AG04450 (cell line): ENCODE data around the gene CHERP. TPM values are rescaled to one million over a fixed set of nuclear protein-coding genes. Genes with fewer than 3 reads are reported as not detected.
"Not testable (repeated sequence)": the region's sequence is repeated elsewhere in the genome, so short reads cannot be mapped to it uniquely, and the experiment has no call there.

Experiments used
- CTCF ChIA-PET: fragments of 300-600, 350-600 bp; formaldehyde crosslinking; extraction: SDS; loops from one replicate; lab custom pipeline; 2022; ENCODE audit warnings: antibody characterized with exemption, inconsistent platforms; lab: Charles Lee
- POLR2A ChIA-PET: fragments of 350-600 bp; formaldehyde crosslinking; extraction: SDS; loops from one replicate; lab custom pipeline; 2021; ENCODE audit warnings: antibody characterized with exemption, inconsistent platforms; lab: Yijun Ruan, JAX
- DNase-seq: peaks from one replicate; pipeline ENCODE4 v3.0.0-alpha.2; 2011; ENCODE audit warnings: low read depth, low spot score
- H3K27ac ChIP-seq: one replicate; pipeline ENCODE4 v1.5.1; 2012; ENCODE audit warnings: low read depth, low read length, control low read depth
- H3K27me3 ChIP-seq: one replicate; pipeline ENCODE4 v1.6.0; 2012; ENCODE audit warnings: low read length; ENCODE audit not compliant: control insufficient read depth, insufficient read depth
- H3K4me3 ChIP-seq: 2 replicates; pipeline ENCODE4 v1.5.1; 2011; ENCODE audit warnings: mild to moderate bottlenecking, low read depth, low read length, control low read depth
- H3K9me3 ChIP-seq: 2 replicates; pipeline ENCODE4 v1.5.1; 2012; ENCODE audit warnings: low read length; ENCODE audit not compliant: control insufficient read depth, insufficient read depth
- CTCF ChIP-seq: IDR thresholded peaks from 2 replicates; pipeline ENCODE4 v1.5.1; 2011; ENCODE audit warnings: low read depth, low read length, control low read depth, inconsistent platforms
- polyA plus RNA-seq: library from polyadenylated mRNA; depleted of rRNA; stranded (reverse); fragments of >200 nt; gene quantifications from 2 replicates; pipeline ENCODE4 v1.2.3, GENCODE V29; 2011

The CHERP gene
- polyA plus RNA-seq, 1 experiment: 3.4 TPM

- DNase-seq: no peak
These were observed 2.4 kb upstream of the CHERP start for GRCh38 chr19:16544473-16545231.

GRCh38 chr19:16543734-16544133 lies 1.5 kb upstream of the CHERP start:
- DNase-seq, H3K27ac ChIP-seq, H3K27me3 ChIP-seq, CTCF ChIA-PET, H3K9me3 ChIP-seq: not testable (repeated sequence)
- POLR2A ChIA-PET: interaction anchor here (0.6 to 1.1 kb wide), 8 partner anchors 27 to 672 kb away, joined by 3 to 6 read pairs (median 4); partner anchors contain the start of genes C19orf44 and CALR3
- H3K4me3 ChIP-seq: peak overlapping the region; percentile 92; the same call in 1 of the 2 replicates

More at GRCh38 chr19:16544473-16545231, 2.4 kb upstream of the CHERP start:
- no peaks in the 10 kb centered on the region; the same call in 1 of the 2 replicates for H3K9me3 ChIP-seq
- POLR2A ChIA-PET: interaction anchor here (0.6 kb wide), 1 partner anchor 410 kb away, joined by 5 read pairs; no protein-coding TSS in a partner anchor
- no peak for TF ChIP-seq CTCF
- no peaks in the 10 kb centered on the region for H3K27me3 ChIP-seq
- H3K27ac ChIP-seq: no peak overlapping the region
- CTCF ChIA-PET: interaction anchor here (0.6 kb wide), 1 partner anchor 290 kb away, joined by 4 read pairs; no protein-coding TSS in a partner anchor
- H3K4me3 ChIP-seq: no peak overlapping the region

GRCh38 chr19:16542910-16543472 lies 754 bp upstream of the CHERP start:
- H3K27ac ChIP-seq: peak overlapping the region; percentile 3
- peaks cover 2% of the 10 kb centered on the region; the same call in 1 of the 2 replicates for H3K9me3 ChIP-seq
- POLR2A ChIA-PET: interaction anchor here (0.6 to 1.1 kb wide), 7 partner anchors 39 to 236 kb away, joined by 3 to 6 read pairs (median 4); partner anchors contain the start of genes C19orf44 and CALR3
- H3K4me3 ChIP-seq: peak overlapping the region; percentile 92
- CTCF ChIA-PET: interaction anchor here (0.7 kb wide), 1 partner anchor 10 kb away, joined by 3 read pairs; no protein-coding TSS in a partner anchor
- no peak for DNase-seq
- no peak for TF ChIP-seq CTCF
- H3K27me3 ChIP-seq: no peaks in the 10 kb centered on the region

GRCh38 chr19:16541526-16542044 lies 652 bp downstream of the CHERP start:
- no peak for DNase-seq
- ChIA-PET CTCF (no interaction called here), POLR2A (interaction anchor here (0.6 to 1.0 kb wide), 5 partner anchors 17 to 764 kb away, joined by 3 to 9 read pairs (median 4); partner anchors contain the start of gene MED26)
- Histone ChIP-seq H3K4me3 (peak overlapping the region; percentile 92), H3K27me3 (no peaks in the 10 kb centered on the region), H3K9me3 (peaks cover 2% of the 10 kb centered on the region; the same call in 1 of the 2 replicates), H3K27ac (peak overlapping the region; percentile 47)
- TF ChIP-seq CTCF: no peak

- no peak for DNase-seq
- Histone ChIP-seq H3K4me3 (peak overlapping the region; percentile 92), H3K27ac (peak overlapping the region; percentile 47), H3K27me3 (no peaks in the 10 kb centered on the region), H3K9me3 (peaks cover 2% of the 10 kb centered on the region; the same call in 1 of the 2 replicates)
- POLR2A ChIA-PET: no interaction called here
- CTCF ChIA-PET: no interaction called here
- TF ChIP-seq CTCF: no peak
These were observed 1.3 kb downstream of the CHERP start for GRCh38 chr19:16540948-16541347.
